Measurements from ENCODE around the gene RNASE12. TPM values are rescaled to one million over a fixed set of nuclear protein-coding genes. Genes with fewer than 3 reads are reported as not detected.
"Not testable (repeated sequence)": the region's sequence is repeated elsewhere in the genome, so short reads cannot be mapped to it uniquely, and the experiment has no call there.

Gene RNASE12
- total RNA-seq, 1 experiment from 2014 or later, result not detected

DNA sequence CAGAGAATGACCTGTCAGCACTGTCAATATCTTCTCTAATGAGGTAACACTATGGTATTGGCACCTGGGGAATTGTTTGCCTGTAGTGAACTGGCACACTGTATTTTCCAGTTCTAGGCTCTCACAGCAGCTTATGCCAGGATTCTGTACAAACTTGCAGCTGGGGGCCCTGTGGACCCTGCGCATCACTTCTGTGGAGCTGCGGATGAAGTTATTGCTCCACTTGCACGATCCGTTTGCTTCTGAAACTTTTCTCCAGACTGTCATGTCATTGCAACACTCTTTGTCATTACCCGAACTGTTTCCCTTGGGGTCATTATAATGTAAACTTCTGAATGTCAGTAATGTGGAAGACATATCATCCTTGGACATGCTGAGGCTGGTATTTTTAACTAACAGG lies 7.3 kb downstream of the RNASE12 start:
- DNase-seq (ENCODE audit: extremely low read depth, low read depth), result no peak

- no peak for DNase-seq (ENCODE audit: extremely low read depth, low read depth)
Measured at GRCh38 chr14:20583142-20583541, 8.0 kb downstream of the RNASE12 start.

GRCh38 chr14:20580242-20580641 lies 10.9 kb downstream of the RNASE12 start:
- no peak for DNase-seq (ENCODE audit: extremely low read depth, low read depth)

DNA sequence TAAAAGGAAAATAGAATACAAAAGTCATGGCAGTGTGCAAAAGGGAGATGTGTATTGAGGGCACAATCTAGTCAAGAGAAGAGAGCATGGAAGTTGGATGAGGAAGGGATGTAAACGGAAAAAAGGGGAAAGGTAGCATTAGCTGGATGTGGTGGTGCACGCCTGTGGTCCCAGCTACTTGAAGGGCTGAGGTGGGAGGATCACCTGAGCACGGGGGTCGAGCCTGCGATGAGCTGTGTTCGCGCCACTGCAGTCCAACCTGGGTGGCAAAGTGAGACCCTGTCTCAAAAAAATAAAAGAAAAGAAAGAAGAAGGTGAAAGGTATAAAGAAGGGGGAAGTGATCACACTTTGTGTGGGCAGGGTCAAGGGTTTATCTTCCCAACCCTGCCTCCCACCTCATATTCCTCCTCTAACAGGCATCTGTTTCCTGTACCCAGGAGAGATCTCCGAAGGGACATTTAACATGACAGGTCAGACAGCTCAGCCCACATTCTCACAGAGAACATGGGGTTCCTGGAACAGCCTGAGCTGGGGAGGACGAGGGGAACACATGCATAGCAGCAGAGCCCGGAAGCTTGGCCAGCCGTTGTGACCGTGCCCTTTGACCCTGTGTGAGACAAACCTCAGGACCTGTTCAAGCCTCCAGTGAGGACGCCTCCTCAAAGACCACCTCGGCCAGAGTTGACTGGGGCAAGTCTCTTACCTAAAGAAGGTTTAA lies 12.2 kb downstream of the RNASE12 start:
- no peak for DNase-seq (ENCODE audit: extremely low read depth, low read depth)

DNA sequence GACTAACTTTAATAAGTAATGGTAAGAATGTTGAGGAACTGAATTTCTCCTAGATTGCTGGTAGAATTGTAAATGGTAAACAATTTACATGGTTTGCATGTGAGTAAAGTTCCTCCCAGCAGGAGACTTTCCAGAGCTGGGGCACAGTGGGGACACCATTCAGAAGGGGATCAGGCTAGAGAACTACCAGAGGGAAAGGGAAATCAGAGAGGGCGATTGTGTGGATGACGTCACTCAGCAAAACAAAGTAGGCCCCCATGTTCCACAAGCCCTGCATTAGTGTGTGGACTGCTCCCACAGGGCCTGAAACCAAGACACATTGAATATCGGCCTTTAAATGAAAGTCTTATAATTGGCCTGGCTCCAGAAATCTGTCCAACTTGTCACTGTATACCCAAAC lies 12.9 kb downstream of the RNASE12 start:
- no peak for DNase-seq (ENCODE audit: extremely low read depth, low read depth)

DNA sequence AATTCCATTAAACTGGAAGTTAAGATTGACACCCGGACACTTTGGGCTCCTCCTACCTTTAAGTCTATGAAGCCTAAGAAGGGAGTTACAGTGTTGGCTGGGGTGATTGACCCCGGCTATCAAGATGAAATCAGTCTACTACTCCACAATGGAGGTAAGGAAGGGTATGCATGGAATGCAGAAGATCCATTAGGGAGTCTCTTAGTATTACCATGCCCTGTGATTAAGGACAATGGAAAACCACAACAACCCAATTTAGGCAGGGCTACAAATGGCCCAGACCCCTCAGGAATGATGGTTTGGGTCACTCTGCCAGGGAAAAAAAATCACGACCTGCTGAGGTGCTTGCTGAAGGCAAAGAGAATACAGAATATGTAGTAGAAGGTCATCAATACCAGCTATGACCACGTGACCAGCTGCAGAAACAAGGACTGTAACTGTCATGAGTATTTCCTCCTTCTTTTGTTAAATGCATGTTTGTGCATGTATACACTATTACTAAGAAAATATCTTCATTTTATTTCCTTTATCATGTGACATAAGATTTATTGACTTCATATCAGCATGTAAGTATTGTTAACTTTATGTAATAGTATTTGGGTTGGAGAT lies 18.7 kb downstream of the RNASE12 start:
- DNase-seq (ENCODE audit: extremely low read depth, low read depth), result not testable (repeated sequence)

- not testable (repeated sequence) for DNase-seq (ENCODE audit: extremely low read depth, low read depth)
Measured at GRCh38 chr14:20570720-20571119, 20.5 kb downstream of the RNASE12 start.

- not testable (repeated sequence) for DNase-seq (ENCODE audit: extremely low read depth, low read depth)
Measured at GRCh38 chr14:20569865-20570264, 21.3 kb downstream of the RNASE12 start.

DNA sequence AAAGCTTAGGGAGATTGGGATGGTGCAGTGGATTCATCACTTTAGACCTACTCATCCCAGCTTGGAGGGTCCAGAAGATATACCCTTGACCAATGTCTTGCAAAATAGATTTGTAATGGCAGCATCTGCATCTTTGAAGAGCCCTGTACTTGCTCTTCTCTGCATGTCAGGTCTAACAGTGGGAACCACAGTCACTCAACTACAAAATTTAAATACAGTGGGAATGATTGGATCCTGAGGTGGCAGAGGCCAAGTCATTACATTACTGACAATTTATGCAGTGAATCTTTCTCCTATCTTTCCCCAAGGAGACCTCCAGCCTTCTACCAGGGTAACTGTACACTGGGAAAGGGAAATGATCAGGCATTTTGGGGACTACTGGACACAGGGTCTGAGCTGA lies 22.1 kb downstream of the RNASE12 start:
- no peak for DNase-seq (ENCODE audit: extremely low read depth, low read depth)

- DNase-seq (ENCODE audit: extremely low read depth, low read depth), result no peak
Measured at GRCh38 chr14:20568393-20568792, 22.8 kb downstream of the RNASE12 start.

- not testable (repeated sequence) for DNase-seq (ENCODE audit: extremely low read depth, low read depth)
Measured at GRCh38 chr14:20567199-20567598, 24.0 kb downstream of the RNASE12 start.

DNA sequence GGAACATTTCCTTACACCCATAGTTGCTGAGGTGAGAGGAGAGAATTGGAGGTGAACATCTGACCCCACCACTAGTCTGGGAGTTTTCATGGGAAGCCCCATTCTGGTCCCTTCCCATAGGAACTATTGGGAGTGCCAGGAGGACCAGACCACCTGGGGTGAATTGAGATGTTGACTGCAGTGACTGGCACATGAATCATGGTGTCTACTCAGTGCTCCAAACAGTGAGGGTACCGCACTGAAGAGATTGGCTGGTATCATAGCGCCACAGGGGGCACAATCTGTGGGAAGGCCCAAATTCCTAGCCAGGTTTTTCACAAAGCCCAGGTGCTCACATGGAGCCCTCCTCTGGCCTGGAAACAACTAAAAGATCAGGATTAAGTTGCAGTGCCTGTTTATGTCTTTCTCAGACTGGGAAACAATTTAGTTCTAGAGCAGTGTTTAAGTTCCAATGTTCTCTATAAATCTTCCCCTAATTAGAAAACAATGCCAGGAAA lies 26.6 kb downstream of the RNASE12 start:
- DNase-seq (ENCODE audit: extremely low read depth, low read depth), result no peak

- DNase-seq (ENCODE audit: extremely low read depth, low read depth), result no peak
Measured at GRCh38 chr14:20563971-20564370, 27.2 kb downstream of the RNASE12 start.

DNA sequence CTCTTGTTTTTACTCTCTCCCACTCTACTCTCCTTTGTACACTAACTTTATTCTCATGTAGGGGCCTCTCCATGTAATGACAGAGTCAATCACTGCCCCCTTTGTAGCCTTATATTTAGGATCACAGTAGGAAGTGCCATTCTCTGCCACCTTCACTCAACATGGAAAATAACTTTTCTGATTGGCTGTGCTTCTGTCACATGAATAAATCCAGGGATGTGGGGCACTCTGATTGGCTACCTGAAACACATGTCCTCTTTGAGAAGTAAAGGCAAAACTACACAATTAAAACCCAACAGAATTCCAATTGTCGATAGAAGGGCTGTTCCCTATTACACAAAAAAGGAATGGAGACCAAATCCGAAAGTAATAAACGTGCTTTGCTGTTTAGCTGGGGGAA lies 30.2 kb downstream of the RNASE12 start, which contains the start of gene RNASE9:
Gene RNASE9, minus strand, starts transcription at position 87 of the 400 bp plus-strand sequence.
- DNase-seq (ENCODE audit: extremely low read depth, low read depth), result no peak

DNA sequence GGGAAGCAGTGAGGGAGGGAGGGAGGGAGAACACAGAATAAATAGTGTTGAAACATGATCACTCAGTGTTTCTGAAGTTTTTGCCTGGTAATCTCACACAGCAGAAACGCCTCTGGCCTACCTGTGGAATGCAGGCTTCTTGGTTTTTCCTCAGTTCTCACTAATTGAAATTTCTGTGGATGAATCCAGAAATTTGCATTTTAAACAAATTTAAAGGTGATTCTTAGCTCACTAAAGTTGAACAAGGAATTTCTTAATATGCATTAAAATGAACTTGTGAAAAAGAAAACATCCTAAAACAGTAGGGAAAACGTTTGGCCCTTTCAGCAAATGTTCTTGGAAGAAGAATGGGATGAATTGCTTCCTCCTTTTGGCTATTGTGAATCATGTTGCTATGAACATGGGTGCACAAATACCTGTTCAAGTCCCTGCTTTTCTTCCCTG lies 31.7 kb downstream of the RNASE12 start:
- no peak for DNase-seq (ENCODE audit: extremely low read depth, low read depth)

GRCh38 chr14:20557212-20557542 lies 34.0 kb downstream of the RNASE12 start:
- DNase-seq (ENCODE audit: extremely low read depth, low read depth), result no peak

- no peak for DNase-seq (ENCODE audit: extremely low read depth, low read depth)
Measured at GRCh38 chr14:20556500-20557211, 34.5 kb downstream of the RNASE12 start.

DNA sequence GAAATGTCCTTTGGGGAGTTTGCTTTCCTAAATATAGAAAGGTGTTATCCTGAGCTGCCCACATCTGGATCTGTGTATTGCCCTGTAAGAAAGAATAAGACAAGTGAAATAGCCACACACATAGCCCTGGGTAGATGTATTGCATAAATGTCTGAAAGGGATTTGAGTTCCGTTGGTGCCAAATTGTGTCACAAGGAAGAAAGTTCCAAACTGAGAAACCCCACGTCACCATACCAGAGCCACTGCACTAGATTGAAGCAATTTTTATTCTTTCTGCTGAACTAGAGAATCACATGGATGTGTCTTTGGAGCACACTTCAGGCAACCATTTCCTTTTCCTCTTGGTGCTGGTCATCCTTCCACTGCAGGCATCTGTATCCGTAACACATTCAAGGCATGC lies 35.3 kb downstream of the RNASE12 start:
- DNase-seq (ENCODE audit: extremely low read depth, low read depth), result no peak

DNA sequence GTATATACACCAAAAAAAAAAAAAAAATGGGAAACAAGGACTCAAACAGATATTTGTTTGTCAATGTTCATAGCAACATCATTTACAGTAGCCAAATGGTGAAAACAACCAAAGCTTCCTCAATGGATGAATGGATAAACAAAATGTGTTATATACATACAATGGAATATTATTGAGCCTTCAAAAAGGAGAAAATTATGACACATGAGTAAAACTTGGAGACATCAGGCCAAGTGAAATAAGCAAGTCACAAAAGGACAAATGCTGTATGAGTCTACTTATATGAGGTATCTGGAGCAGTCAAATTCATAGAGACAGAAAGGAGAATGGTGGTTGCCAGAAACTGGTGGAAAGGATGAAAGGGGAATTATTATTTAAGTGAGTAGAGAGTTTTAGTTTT lies 38.2 kb downstream of the RNASE12 start:
- DNase-seq (ENCODE audit: extremely low read depth, low read depth), result no peak

DNA sequence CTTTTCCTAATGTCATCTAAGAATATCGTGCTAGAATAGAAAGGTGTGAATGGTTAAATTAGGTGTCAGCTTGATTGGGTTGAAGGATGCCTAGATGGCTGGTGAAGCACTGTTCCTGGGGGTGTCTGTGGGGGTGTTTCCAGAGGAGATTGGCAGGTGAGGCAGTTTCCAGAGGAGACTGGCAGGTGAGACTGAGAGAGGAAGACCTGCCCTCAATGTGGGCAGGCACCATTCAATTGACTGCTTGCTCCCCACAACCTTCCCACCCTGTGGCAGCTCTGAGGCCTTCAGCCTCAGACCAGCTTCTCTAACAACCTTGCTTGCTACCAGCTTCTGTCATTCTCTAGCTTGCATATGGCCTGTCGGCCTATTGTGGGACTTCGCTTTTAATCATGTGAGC lies 39.6 kb downstream of the RNASE12 start:
- DNase-seq (ENCODE audit: extremely low read depth, low read depth), result no peak

DNA sequence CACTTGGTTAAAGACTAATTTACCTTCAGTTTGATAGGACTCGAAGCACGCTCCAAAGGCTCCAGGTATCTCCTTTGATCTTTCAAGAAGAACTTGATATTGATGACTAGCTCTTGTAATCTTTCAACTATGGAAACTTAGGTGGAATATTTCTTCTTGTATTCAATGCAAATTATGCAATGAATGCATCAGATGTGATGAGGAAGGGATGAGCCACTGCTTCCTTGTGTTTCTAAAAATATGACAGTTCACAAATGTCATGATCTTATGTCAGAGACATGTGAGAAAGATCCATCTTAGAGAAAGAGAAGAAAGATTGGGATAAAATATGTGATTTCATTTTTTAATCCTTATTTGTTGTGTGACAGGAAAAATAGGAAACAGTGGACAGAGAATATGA lies 40.2 kb downstream of the RNASE12 start:
- no peak for DNase-seq (ENCODE audit: extremely low read depth, low read depth)
